Measurements from ENCODE around the gene SLC4A8. TPM values are rescaled to one million over a fixed set of nuclear protein-coding genes. Genes with fewer than 3 reads are reported as not detected.

The SLC4A8 gene
- total RNA-seq, 1 experiment from 2014 or later = 1.4 TPM

DNA sequence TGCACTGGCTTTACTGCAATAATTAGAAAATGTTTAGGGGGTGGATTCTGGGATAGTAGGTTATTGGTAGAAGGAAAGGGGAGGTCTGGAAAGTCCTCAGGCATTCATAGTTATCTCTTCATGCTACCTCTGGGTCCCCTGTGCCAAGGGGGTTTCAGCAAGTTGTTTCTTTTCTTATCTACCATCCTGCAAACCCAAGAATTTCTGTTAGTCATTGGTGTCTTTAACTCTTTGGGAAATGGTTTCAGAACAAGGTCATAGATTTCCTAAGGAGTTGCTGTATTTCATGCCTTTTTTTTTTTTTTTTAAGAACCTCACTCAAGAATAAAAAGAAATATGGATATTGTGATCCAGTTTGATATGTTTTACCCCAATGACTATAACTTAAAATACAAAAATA, 63.6 kb downstream of the SLC4A8 start (continued):
- TF ChIP-seq ELF1 (IDR thresholded peaks at IDR 0.05; ENCODE audit: borderline replicate concordance, low read depth) (no peak), EZH2 (IDR thresholded peaks at IDR 0.05) (no peak), YY1 (IDR thresholded peaks at IDR 0.05; ENCODE audit: extremely low read depth, insufficient replicate concordance, low read depth, low read length) (no peak), TCF7L2 (IDR thresholded peaks at IDR 0.05; ENCODE audit: borderline replicate concordance, extremely low read depth, insufficient read depth, insufficient read length) (no peak), FOSL1 (IDR thresholded peaks at IDR 0.05; ENCODE audit: low read depth) (no peak)

DNA sequence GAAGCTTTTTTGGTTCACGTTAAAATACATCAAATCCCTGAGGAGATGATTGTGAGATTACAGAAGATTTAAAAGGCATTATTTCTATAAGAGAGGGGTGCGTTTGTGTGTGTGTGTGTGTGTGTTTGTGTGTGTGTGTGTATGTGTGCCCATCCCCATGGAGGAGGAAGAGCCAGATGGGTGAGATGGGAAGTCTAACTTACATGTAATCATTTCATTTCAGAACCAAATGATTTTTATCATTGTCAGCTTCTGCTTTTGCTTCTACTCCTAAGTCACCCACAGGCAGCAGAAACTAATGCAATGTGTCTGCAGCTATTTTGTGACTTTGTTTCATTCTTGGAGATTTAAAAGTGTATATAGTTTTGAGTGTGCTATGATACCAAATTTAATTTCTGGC, 68.7 kb downstream of the SLC4A8 start:
- no peaks in the 10 kb centered on the region for H3K36me3 ChIP-seq (ENCODE audit: control insufficient read depth in 1 of 2, insufficient read depth in 2 of 2, low read length in 2 of 2)
- POLR2A ChIA-PET = no interaction called here
- no peaks in the 10 kb centered on the region for H3K27me3 ChIP-seq (ENCODE audit: insufficient read depth, low read length)
- no peaks in the 10 kb centered on the region for H3K79me2 ChIP-seq (ENCODE audit: insufficient read depth, low read length)
- RAD21 ChIA-PET (ENCODE audit: low non-redundant PET in 1 of 2, low total read pairs in 2 of 2, uncharacterized antibody in 2 of 2, unreplicated experiment in 2 of 2) = no interaction called here
- no peak overlapping the region for H3K9ac ChIP-seq (ENCODE audit: low read length)
- H4K20me1 ChIP-seq (ENCODE audit: insufficient read depth) = no peaks in the 10 kb centered on the region
- no peak overlapping the region for H2AFZ ChIP-seq (ENCODE audit: low read depth, low read length, poor library complexity, severe bottlenecking)
- no peaks in the 10 kb centered on the region for H3K9me3 ChIP-seq (ENCODE audit: control insufficient read depth in 1 of 2, insufficient read depth in 1 of 2, low read depth in 1 of 2, low read length in 2 of 2)
- CTCF ChIA-PET = no interaction called here
- BruUV-seq (replicated peaks) = no TSS peak
- no peak overlapping the region for H3K4me2 ChIP-seq (ENCODE audit: low read length)
- ATAC-seq (no peak), DNase-seq (ENCODE audit: low read depth, low spot score) (no peak)
- H3K4me3 ChIP-seq (replicated peaks in 1 of 2; ENCODE audit: low read depth in 1 of 2, low read length in 2 of 2) = no peak overlapping the region
- intact Hi-C loops (cut with micrococcal nuclease) = no loop called here
- H3K9me2 ChIP-seq (ENCODE audit: insufficient read depth) = no peaks in the 10 kb centered on the region
- TF ChIP-seq RAD21 (IDR thresholded peaks at IDR 0.05; ENCODE audit: low read depth) = no peak
- TF ChIP-seq FOSL1 (IDR thresholded peaks at IDR 0.05; ENCODE audit: low read depth) = no peak
- no peak overlapping the region for H3K27ac ChIP-seq (ENCODE audit: low read depth, low read length)
- H3K4me1 ChIP-seq (ENCODE audit: control insufficient read depth in 1 of 2, insufficient read depth in 2 of 2, low read length in 2 of 2) = no peaks in the 10 kb centered on the region

GRCh38 chr12:51496895-51497294, 72.3 kb downstream of the SLC4A8 start:
- intact Hi-C loops (cut with micrococcal nuclease) = no loop called here
- Histone ChIP-seq H3K9me2 (ENCODE audit: insufficient read depth) (no peaks in the 10 kb centered on the region), H3K36me3 (ENCODE audit: control insufficient read depth in 1 of 2, insufficient read depth in 2 of 2, low read length in 2 of 2) (no peaks in the 10 kb centered on the region), H3K27me3 (ENCODE audit: insufficient read depth, low read length) (0 out of 2 replicates have a peak, but pooled peaks cover 4% of the 10 kb centered on the region), H3K4me2 (ENCODE audit: low read length) (no peak overlapping the region), H3K9me3 (ENCODE audit: control insufficient read depth in 1 of 2, insufficient read depth in 1 of 2, low read depth in 1 of 2, low read length in 2 of 2) (no peaks in the 10 kb centered on the region), H3K79me2 (ENCODE audit: insufficient read depth, low read length) (no peaks in the 10 kb centered on the region), H4K20me1 (ENCODE audit: insufficient read depth) (no peaks in the 10 kb centered on the region), H3K4me1 (ENCODE audit: control insufficient read depth in 1 of 2, insufficient read depth in 2 of 2, low read length in 2 of 2) (no peaks in the 10 kb centered on the region), H3K9ac (ENCODE audit: low read length) (no peak overlapping the region), H2AFZ (ENCODE audit: low read depth, low read length, poor library complexity, severe bottlenecking) (no peak overlapping the region), H3K27ac (ENCODE audit: low read depth, low read length) (no peak overlapping the region), H3K4me3 (replicated peaks in 1 of 2; ENCODE audit: low read depth in 1 of 2, low read length in 2 of 2) (no peak overlapping the region)
- DNase-seq (ENCODE audit: low read depth, low spot score) (no peak), ATAC-seq (no peak)
- RAD21 ChIA-PET (ENCODE audit: low non-redundant PET in 1 of 2, low total read pairs in 2 of 2, uncharacterized antibody in 2 of 2, unreplicated experiment in 2 of 2) = no interaction called here
- POLR2A ChIA-PET = no interaction called here
- BruUV-seq (replicated peaks) = no TSS peak
- CTCF ChIA-PET = no interaction called here
- TF ChIP-seq POLR2A (IDR thresholded peaks at IDR 0.05; ENCODE audit: borderline replicate concordance, extremely low read depth, insufficient read depth, insufficient read length) (no peak), FOSL1 (IDR thresholded peaks at IDR 0.05; ENCODE audit: low read depth) (no peak), SIN3A (IDR thresholded peaks at IDR 0.05; ENCODE audit: low read depth) (no peak), CEBPB (IDR thresholded peaks at IDR 0.05; ENCODE audit: low read depth) (no peak)

All from HCT116 (cell line).